ENCODE data around the gene CCL13. TPM values are rescaled to one million over a fixed set of nuclear protein-coding genes. Genes with fewer than 3 reads are reported as not detected.
A peak's percentile ranks its signal among the peaks of the same experiment; 100 is the strongest.
"Not testable (repeated sequence)": the region's sequence is repeated elsewhere in the genome, so short reads cannot be mapped to it uniquely, and the experiment has no call there.

The CCL13 gene
- total and polyA plus RNA-seq, 7 donors = 1.7 to 47.9 (median 2.1) TPM; not detected in 2

- H3K4me3 ChIP-seq; H3K4me1 ChIP-seq; intact Hi-C loops (cut with DNase I); H3K36me3 ChIP-seq; H3K9me3 ChIP-seq; DNase-seq; H3K27me3 ChIP-seq: not testable (repeated sequence)
- peak in 3 of 4 donors; percentile 52 to 77 (median 62) for TF ChIP-seq POLR2AphosphoS5 (IDR thresholded peaks at IDR 0.05)
- WGBS, 2 donors = 59 to 68% methylated on average over 4 of the region's 4 CpGs
- H3K27ac ChIP-seq = peak overlapping the region in 1 of 4 donors; percentile 21
These were observed 28.7 kb upstream of the CCL13 start for GRCh38 chr17:34327580-34327979.

DNA sequence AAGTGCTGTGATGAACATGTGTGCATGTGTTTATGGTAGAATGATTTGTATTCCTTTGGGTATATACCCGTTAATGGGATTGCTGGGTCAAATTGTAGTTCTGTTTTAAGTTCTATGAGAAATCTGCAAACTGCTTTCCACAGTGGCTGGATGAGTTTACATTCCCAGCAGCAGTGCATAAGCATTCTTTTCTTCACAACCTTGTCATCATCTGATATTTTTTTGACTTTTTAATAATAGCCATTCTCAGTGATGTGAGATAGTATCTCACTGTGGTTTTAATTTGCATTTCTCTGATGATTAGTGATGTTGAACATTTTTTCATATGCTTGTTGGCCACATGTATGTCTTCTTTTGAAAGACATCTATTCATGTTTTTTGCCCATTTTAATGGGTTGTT lies 18.6 kb upstream of the CCL13 start:
- intact Hi-C loops (cut with DNase I) = no loop called here
- Histone ChIP-seq H3K27me3 (no peaks in the 10 kb centered on the region), H3K9me3 (peaks cover 0 to 1% (median 0%) of the 10 kb centered on the region in 4 donors), H3K36me3 (no peaks in the 10 kb centered on the region), H3K4me3 (no peak overlapping the region), H3K27ac (no peak overlapping the region), H3K4me1 (no peaks in the 10 kb centered on the region)
- DNase-seq = no peak
- WGBS, 2 donors = 58 to 63% methylated on average over 1 of the region's 1 CpG
- TF ChIP-seq POLR2A (IDR thresholded peaks at IDR 0.05) (no peak), POLR2AphosphoS5 (IDR thresholded peaks at IDR 0.05) (no peak), EP300 (IDR thresholded peaks at IDR 0.05) (no peak)

DNA sequence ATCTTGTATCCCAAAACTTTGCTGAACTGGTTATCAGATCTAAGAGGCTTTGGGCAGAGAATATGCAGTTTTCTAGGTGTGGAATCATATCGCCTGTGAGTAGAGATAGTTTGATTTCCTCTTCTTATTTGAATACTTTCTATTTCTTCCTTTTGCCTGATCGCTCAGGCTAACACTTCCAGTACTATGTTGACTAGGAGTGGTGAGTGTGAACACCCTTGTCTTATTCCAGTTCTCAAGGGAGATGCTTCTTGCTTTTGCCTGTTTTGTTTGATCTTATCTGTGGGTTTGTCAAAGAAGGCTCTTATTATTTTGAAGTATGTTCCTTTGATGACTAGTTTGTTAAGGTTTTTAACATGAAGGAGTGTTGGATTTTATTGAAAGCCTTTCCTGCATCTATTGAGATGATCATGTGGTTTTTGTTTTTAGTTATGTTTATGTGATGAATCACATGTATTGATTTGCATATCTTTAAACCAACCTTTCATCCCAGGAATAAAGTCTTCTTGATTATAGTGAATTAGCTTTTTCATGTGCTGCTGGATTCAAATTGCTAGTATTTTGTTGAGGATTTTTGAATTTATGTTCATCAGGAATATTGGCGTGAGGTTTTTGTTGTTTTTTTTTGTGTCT lies 17.0 kb upstream of the CCL13 start:
- H3K36me3 ChIP-seq = no peaks in the 10 kb centered on the region
- intact Hi-C loops (cut with DNase I) = no loop called here
- TF ChIP-seq POLR2AphosphoS5 (IDR thresholded peaks at IDR 0.05) = no peak
- DNase-seq = no peak
- WGBS, 2 donors = 79 to 88% methylated on average over 3 of the region's 3 CpGs
- peaks cover 0 to 1% (median 0%) of the 10 kb centered on the region in 4 donors for H3K9me3 ChIP-seq
- H3K4me3 ChIP-seq = no peak overlapping the region
- H3K27ac ChIP-seq = no peak overlapping the region
- H3K4me1 ChIP-seq = no peaks in the 10 kb centered on the region
- H3K27me3 ChIP-seq = no peaks in the 10 kb centered on the region

- Histone ChIP-seq H3K4me3 (no peak overlapping the region), H3K27me3 (no peaks in the 10 kb centered on the region), H3K4me1 (no peaks in the 10 kb centered on the region), H3K27ac (no peak overlapping the region), H3K9me3 (no peaks in the 10 kb centered on the region), H3K36me3 (no peaks in the 10 kb centered on the region)
- intact Hi-C loops (cut with DNase I) = no loop called here
- 66 to 92% methylated on average over 2 of the region's 2 CpGs for WGBS, 2 donors
- DNase-seq = no peak
- no peak for TF ChIP-seq EP300 (IDR thresholded peaks at IDR 0.05)
- TF ChIP-seq CTCF (IDR thresholded peaks at IDR 0.05) = no peak
- no peak for TF ChIP-seq POLR2A (IDR thresholded peaks at IDR 0.05)
- TF ChIP-seq POLR2AphosphoS5 (IDR thresholded peaks at IDR 0.05) = no peak
These were observed 14.4 kb upstream of the CCL13 start for GRCh38 chr17:34341916-34342315.

GRCh38 chr17:34347063-34347462 lies 9.2 kb upstream of the CCL13 start:
- Histone ChIP-seq H3K36me3 (no peaks in the 10 kb centered on the region), H3K4me3 (no peak overlapping the region), H3K9me3 (no peaks in the 10 kb centered on the region), H3K27ac (no peak overlapping the region), H3K27me3 (no peaks in the 10 kb centered on the region), H3K4me1 (no peaks in the 10 kb centered on the region)
- WGBS, 2 donors = 60 to 69% methylated on average over 4 of the region's 4 CpGs
- TF ChIP-seq POLR2AphosphoS5 (IDR thresholded peaks at IDR 0.05) (no peak), EP300 (IDR thresholded peaks at IDR 0.05) (no peak), POLR2A (IDR thresholded peaks at IDR 0.05) (no peak), CTCF (IDR thresholded peaks at IDR 0.05) (no peak)
- DNase-seq = no peak
- intact Hi-C loops (cut with DNase I) = no loop called here

DNA sequence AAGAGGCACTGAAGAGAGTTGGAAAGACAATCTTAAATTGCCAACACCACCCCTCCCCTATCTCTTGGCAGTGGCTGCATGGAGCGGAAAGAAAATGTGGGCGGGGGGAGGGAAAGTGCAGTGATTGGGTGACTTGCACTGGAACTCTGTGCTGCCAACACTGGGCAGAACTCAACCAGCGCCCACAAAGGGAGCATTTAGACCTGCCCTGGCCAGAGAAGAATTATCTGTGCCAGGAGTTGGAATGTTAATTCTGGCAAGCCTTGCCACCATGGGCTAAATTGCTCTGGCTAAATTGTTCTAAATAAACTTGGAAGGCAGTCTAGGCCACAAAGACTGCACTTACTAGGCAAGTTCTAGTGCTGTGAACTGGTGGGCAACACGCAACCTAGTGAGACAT lies 6.5 kb upstream of the CCL13 start:
- intact Hi-C loops (cut with DNase I) = loop anchor here (10.0 kb wide), 1 partner anchor 65 kb away; the partner anchor contains the start of gene CCL11
- Histone ChIP-seq H3K36me3 (no peaks in the 10 kb centered on the region), H3K4me1 (no peaks in the 10 kb centered on the region), H3K9me3 (no peaks in the 10 kb centered on the region), H3K27me3 (no peaks in the 10 kb centered on the region), H3K4me3 (no peak overlapping the region), H3K27ac (no peak overlapping the region)
- 73 to 81% methylated on average over 4 of the region's 4 CpGs for WGBS, 2 donors
- no peak for DNase-seq
- no peak for TF ChIP-seq POLR2A (IDR thresholded peaks at IDR 0.05)
- TF ChIP-seq EP300 (IDR thresholded peaks at IDR 0.05) = no peak
- TF ChIP-seq POLR2AphosphoS5 (IDR thresholded peaks at IDR 0.05) = no peak
- TF ChIP-seq CTCF (IDR thresholded peaks at IDR 0.05) = no peak
